ENCODE results near the gene RET. TPM values are rescaled to one million over a fixed set of nuclear protein-coding genes. Genes with fewer than 3 reads are reported as not detected.
"Not testable (repeated sequence)": the region's sequence is repeated elsewhere in the genome, so short reads cannot be mapped to it uniquely, and the experiment has no call there.

The RET gene
- total RNA-seq, 2 donors from 2014 or later, result 0.34 TPM; not detected in 1

DNA sequence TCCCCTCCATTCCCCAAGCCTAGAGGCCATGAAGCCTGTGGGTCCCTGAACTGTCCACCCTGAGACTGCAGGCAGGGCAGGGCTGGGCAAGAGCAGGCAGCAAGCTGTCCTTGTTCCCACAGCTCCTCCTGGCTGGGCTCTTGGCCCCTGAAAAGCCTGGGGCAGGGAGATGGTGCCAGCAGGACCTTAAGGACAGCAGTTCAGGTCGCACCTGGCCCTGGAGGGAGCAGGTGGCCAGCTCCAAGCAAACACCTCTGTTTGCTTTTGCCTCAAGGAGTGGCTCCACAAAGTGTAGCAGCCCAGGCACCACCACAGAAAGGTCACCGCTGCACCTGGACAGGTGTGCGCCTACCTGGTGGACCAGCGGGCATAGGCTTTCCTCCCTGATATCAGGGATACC lies 5.2 kb downstream of the RET start:
- no peaks in the 10 kb centered on the region for H3K9me3 ChIP-seq (ENCODE audit: control insufficient read depth, low read length, poor library complexity, severe bottlenecking)
- ATAC-seq (no peak), DNase-seq (no peak)
- H3K27me3 Mint-ChIP-seq, result peaks cover 59% of the 10 kb centered on the region
- no peak overlapping the region for H3K27ac Mint-ChIP-seq
- H3K4me1 Mint-ChIP-seq, result peaks cover 6% of the 10 kb centered on the region
- no peak overlapping the region for H3K4me3 Mint-ChIP-seq
- no peaks in the 10 kb centered on the region for H3K36me3 Mint-ChIP-seq (ENCODE audit: low read depth)

DNA sequence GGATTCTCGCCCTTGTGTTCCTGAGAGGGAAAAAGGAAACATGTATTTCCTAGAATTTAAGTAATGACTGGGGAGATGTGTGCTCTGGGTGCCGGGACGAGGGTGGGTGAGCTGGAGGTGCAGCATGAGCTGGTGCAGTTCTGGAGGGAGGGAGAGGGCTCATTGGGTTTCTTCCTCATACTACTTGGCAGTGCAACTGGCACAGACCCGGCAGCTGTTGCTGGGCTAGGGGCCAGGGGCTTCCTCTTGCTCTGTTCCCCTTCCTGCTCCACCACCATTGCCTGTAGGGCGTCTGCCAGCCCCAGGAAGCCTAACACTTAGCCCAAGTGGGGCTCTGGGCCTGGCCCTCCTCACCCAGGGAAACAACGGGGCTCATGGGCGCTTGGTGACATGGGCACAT lies 5.9 kb downstream of the RET start:
- Mint-ChIP-seq H3K27me3 (peaks cover 60% of the 10 kb centered on the region), H3K36me3 (ENCODE audit: low read depth) (no peaks in the 10 kb centered on the region), H3K27ac (no peak overlapping the region), H3K4me1 (peaks cover 6% of the 10 kb centered on the region), H3K4me3 (no peak overlapping the region)
- no peak for ATAC-seq
- no peaks in the 10 kb centered on the region for H3K9me3 ChIP-seq (ENCODE audit: control insufficient read depth, low read length, poor library complexity, severe bottlenecking)
- DNase-seq, result no peak

DNA sequence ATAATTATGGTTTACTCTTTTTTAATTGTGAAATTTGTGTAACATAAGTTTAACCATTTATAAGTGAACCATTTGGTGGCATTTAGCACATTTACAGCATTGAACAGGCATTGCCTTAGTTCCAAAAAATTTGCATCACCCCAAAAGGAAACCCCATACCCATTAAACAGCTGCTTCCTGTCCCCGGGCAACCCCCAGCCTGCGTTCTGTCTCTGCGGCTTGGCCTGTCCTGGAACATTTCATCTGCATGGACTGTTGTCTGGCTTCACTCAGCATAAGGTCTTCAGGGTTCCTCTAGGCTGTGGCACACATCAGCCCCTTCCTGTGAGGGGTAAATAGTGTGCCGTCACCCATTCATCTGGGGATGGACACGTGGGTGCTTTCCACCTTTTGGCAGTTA lies 6.9 kb downstream of the RET start:
- H3K36me3 Mint-ChIP-seq (ENCODE audit: low read depth), result peaks cover 2% of the 10 kb centered on the region
- H3K27me3 Mint-ChIP-seq, result peaks cover 52% of the 10 kb centered on the region
- H3K27ac Mint-ChIP-seq, result no peak overlapping the region
- peaks cover 4% of the 10 kb centered on the region for H3K4me1 Mint-ChIP-seq
- no peak overlapping the region for H3K4me3 Mint-ChIP-seq
- ATAC-seq, result no peak
- DNase-seq, result no peak
- no peaks in the 10 kb centered on the region for H3K9me3 ChIP-seq (ENCODE audit: control insufficient read depth, low read length, poor library complexity, severe bottlenecking)

DNA sequence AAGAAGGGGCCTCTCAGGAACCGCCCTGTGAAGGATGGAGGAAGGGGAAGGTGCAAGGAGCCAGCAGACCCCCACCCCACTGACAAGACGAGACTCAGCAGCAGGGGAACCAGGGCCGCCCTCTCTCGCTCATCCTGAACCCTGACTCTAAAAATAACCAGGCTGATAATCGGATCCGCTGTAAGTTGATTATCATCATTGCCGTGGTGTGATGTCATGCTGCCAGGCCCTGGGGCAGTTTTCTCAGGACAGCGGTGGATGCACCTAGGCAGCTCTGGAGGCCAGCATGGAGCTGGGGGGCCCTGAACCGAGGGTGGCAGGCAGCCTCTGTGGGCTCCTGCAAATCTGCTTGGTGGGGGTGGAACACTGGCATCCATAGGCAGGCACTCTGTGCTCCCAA lies 7.9 kb downstream of the RET start:
- Mint-ChIP-seq H3K4me3 (no peak overlapping the region), H3K27ac (no peak overlapping the region), H3K27me3 (peaks cover 52% of the 10 kb centered on the region), H3K4me1 (peaks cover 4% of the 10 kb centered on the region), H3K36me3 (ENCODE audit: low read depth) (peaks cover 3% of the 10 kb centered on the region)
- DNase-seq (no peak), ATAC-seq (no peak)
- H3K9me3 ChIP-seq (ENCODE audit: control insufficient read depth, low read length, poor library complexity, severe bottlenecking), result no peaks in the 10 kb centered on the region

DNA sequence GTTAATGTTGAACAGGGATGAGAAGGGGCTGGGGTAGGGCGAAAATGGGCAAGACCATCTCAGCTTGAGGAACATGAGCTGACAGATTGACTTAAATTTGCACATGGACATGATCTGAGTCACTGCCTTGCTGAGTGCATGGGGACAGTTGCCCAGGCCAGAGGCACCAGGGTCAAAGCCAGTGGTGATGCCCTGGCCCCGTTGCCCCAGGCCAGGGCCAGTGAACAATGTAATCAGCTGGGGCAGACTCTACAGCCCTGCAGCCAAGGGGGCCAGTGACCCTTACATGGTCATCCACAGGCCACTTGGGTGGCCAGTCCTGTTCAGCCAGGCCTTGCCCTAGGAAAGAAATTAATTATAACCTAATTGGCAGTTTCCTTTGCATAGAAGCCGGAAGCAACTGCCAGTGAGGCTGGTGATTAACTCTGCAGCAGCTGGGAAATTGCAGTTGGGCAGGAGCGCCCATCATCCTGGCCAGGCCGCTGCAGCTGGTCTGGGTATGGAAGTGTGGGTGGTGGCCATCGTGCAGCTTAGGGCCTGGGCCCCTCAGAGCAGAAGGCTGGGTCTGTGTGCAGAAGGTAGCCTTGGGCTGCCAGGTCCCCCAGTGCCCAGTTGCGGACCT lies 9.6 kb downstream of the RET start:
- ATAC-seq, result no peak
- no peak overlapping the region for H3K27ac Mint-ChIP-seq
- peaks cover 4% of the 10 kb centered on the region for H3K4me1 Mint-ChIP-seq
- peaks cover 3% of the 10 kb centered on the region for H3K36me3 Mint-ChIP-seq (ENCODE audit: low read depth)
- no peaks in the 10 kb centered on the region for H3K9me3 ChIP-seq (ENCODE audit: control insufficient read depth, low read length, poor library complexity, severe bottlenecking)
- H3K4me3 Mint-ChIP-seq, result no peak overlapping the region
- H3K27me3 Mint-ChIP-seq, result peaks cover 49% of the 10 kb centered on the region
- DNase-seq, result no peak

DNA sequence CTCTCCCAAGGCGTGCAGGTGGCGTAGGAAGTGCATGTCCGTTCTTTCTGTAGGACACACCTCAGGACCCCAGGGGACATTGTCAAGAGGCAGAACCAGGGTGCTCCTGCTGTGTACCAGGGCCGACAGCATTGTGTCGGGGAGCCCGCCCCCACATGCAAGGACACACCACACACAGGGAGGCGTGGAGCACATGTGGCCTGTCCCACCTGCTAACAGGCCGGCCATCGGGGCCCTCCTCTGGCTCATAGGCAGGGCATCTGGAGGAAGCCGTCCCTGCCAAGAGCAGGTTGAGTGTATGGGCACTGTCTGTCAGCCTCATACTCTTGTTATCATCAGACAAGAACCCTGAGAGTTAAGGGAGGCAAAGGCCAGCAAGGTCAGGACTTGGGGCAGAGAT lies 12.7 kb downstream of the RET start:
- H3K27ac Mint-ChIP-seq, result no peak overlapping the region
- ATAC-seq, result no peak

DNA sequence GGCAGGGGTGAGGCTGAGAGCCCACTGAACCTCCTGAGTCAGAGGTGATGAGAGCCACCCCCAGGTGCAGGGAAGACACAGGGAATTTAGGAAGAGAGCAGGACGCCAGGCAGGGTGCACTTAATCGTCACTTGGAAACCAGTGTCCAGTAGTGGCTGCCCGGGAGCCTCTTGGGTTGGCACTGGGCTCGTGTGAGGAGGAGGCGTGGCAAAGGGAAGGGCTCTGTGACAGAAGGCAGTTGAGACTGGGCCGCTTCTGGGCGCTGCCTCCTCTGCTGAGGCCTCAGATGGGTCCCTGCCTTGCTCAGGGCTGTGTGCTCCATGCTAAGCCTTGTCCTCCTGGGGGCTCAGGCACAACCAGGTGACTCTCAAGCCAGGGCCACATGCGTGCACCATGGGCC lies 13.3 kb downstream of the RET start:
- Mint-ChIP-seq H3K27me3 (peaks cover 48% of the 10 kb centered on the region), H3K4me1 (peaks cover 3% of the 10 kb centered on the region), H3K36me3 (ENCODE audit: low read depth) (peaks cover 5% of the 10 kb centered on the region), H3K27ac (no peak overlapping the region), H3K4me3 (no peak overlapping the region)
- ATAC-seq, result no peak
- no peak for DNase-seq
- H3K9me3 ChIP-seq (ENCODE audit: control insufficient read depth, low read length, poor library complexity, severe bottlenecking), result no peaks in the 10 kb centered on the region

More for the DNA sequence above, 12.7 kb downstream of the RET start:
- H3K4me3 Mint-ChIP-seq, result no peak overlapping the region
- H3K4me1 Mint-ChIP-seq, result peaks cover 3% of the 10 kb centered on the region
- no peak for DNase-seq
- peaks cover 5% of the 10 kb centered on the region for H3K36me3 Mint-ChIP-seq (ENCODE audit: low read depth)
- no peaks in the 10 kb centered on the region for H3K9me3 ChIP-seq (ENCODE audit: control insufficient read depth, low read length, poor library complexity, severe bottlenecking)
- peaks cover 50% of the 10 kb centered on the region for H3K27me3 Mint-ChIP-seq

DNA sequence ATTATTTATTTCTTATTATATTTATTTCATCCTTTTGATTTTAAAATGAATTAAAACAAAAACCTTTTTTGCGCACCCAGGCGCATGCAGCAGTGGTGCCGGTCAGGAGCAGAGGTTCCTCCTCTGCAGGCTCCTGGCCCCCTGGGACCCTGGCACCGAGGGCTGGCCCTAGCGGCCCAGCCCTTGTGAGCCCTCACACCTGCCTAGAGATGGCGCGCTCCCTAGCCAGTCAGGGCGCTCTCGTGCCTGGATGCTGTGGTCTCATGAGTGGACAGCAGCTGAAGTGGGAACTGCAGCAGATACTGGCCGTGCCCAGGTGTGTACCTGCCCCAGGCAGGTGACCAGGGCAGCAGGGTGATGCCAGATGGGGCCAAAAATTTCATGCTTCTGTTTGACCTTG lies 13.8 kb downstream of the RET start:
- peaks cover 5% of the 10 kb centered on the region for H3K36me3 Mint-ChIP-seq (ENCODE audit: low read depth)
- peaks cover 3% of the 10 kb centered on the region for H3K4me1 Mint-ChIP-seq
- ATAC-seq (no peak), DNase-seq (no peak)
- peaks cover 44% of the 10 kb centered on the region for H3K27me3 Mint-ChIP-seq
- no peak overlapping the region for H3K27ac Mint-ChIP-seq
- no peak overlapping the region for H3K4me3 Mint-ChIP-seq
- no peaks in the 10 kb centered on the region for H3K9me3 ChIP-seq (ENCODE audit: control insufficient read depth, low read length, poor library complexity, severe bottlenecking)

DNA sequence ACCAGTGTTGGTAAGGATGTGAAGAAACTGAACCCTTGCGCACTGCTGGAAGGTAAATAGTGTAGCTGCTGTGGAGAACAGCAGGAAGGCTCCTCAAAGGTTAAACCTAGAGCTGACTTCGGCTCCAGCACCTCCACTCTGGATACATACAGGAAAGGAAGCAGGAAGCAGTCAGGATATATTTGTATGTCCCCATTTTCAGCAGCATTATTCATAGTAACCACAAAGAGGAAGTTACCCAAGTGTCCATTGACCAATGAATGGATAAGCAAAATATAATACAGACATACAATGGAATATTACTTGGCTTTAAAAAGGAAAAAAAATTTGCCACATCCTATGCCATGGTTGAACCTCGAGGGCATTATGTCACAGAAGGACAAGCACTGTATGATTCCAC lies 15.0 kb downstream of the RET start:
- DNase-seq, result no peak
- Mint-ChIP-seq H3K27ac (no peak overlapping the region), H3K36me3 (ENCODE audit: low read depth) (peaks cover 5% of the 10 kb centered on the region), H3K4me3 (no peak overlapping the region), H3K4me1 (peaks cover 3% of the 10 kb centered on the region), H3K27me3 (peaks cover 43% of the 10 kb centered on the region)
- ATAC-seq, result no peak
- no peaks in the 10 kb centered on the region for H3K9me3 ChIP-seq (ENCODE audit: control insufficient read depth, low read length, poor library complexity, severe bottlenecking)

DNA sequence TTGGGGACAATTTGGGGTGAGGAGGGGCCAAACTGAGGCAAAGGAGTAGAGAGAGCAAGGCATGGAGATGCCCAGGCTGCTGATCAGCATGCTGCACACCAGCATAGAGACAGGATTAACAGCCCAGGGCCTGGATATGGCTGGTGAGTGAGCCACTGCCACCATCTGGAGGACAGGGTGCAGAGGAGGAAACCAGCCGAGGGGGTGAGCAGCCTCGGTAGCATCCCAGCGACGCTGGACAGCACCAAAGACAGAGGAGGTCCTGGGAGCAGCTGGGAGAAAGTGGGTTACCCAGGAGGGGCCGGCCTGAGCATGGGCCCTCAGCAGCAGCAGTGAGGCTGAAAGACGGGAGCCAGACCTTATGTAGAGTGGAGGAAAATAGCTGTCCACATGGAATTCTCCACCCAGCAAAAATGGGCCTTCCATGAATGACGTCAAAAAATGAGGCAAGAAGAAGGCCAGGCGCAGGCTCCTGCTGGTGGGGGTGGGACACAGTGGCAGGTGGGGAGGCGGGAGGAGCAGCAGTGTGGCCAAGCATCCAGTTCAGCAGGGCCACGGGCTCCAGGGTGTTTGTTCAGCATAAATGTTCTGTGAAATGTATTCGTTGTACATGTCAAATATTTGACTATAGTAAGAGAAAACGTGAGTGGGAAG lies 16.7 kb downstream of the RET start:
- ATAC-seq (no peak), DNase-seq (no peak)
- H3K36me3 Mint-ChIP-seq (ENCODE audit: low read depth), result peaks cover 5% of the 10 kb centered on the region
- H3K4me3 Mint-ChIP-seq, result no peak overlapping the region
- peaks cover 44% of the 10 kb centered on the region for H3K27me3 Mint-ChIP-seq
- H3K9me3 ChIP-seq (ENCODE audit: control insufficient read depth, low read length, poor library complexity, severe bottlenecking), result no peaks in the 10 kb centered on the region
- H3K27ac Mint-ChIP-seq, result no peak overlapping the region
- H3K4me1 Mint-ChIP-seq, result peaks cover 3% of the 10 kb centered on the region

DNA sequence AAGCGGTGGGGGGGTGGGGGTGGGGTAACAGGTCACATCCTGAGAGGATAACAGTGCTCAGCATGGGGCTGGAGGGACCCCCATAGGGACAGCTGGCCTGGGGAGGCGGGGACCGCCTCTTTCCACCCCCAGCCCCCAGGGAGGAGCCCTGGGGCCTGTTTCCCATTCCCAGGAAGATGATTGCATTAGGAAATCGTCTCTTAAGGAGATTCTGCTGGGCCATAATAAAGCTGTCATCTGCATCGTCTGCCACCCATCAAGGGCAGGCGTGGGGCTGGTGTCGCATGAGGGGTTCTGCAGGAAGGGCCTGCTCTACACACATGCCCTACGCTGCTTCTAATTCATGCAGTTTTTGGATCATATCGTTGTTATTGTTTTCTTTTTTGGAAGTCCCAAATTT lies 17.2 kb downstream of the RET start:
- Mint-ChIP-seq H3K36me3 (ENCODE audit: low read depth) (peaks cover 2% of the 10 kb centered on the region), H3K27ac (no peak overlapping the region), H3K4me1 (peaks cover 3% of the 10 kb centered on the region), H3K27me3 (peaks cover 38% of the 10 kb centered on the region), H3K4me3 (no peak overlapping the region)
- ATAC-seq, result no peak
- no peaks in the 10 kb centered on the region for H3K9me3 ChIP-seq (ENCODE audit: control insufficient read depth, low read length, poor library complexity, severe bottlenecking)
- DNase-seq, result no peak

DNA sequence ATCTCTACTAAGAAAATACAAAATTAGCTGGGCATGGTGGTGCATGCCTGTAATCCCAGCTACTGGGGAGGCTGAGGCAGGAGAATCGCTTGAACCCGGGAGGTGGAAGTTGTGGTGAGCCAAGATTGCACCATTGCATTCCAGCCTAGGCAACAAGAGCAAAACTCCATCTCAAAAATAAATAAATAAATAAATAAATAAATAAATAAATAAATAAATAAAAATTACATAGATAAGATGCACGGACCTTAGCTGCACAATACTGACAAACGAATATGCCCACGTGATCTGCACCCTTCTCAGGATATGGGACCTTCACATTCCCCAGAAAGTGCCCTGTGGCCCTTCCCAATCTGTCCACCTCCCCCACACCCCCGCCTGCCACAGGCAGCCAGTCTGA lies 22.5 kb downstream of the RET start:
- H3K4me1 Mint-ChIP-seq; DNase-seq; H3K36me3 Mint-ChIP-seq (ENCODE audit: low read depth); H3K9me3 ChIP-seq (ENCODE audit: control insufficient read depth, low read length, poor library complexity, severe bottlenecking); H3K4me3 Mint-ChIP-seq; ATAC-seq: not testable (repeated sequence)
- Mint-ChIP-seq H3K27ac (peak overlapping the region; percentile 61), H3K27me3 (peaks cover 46% of the 10 kb centered on the region)

DNA sequence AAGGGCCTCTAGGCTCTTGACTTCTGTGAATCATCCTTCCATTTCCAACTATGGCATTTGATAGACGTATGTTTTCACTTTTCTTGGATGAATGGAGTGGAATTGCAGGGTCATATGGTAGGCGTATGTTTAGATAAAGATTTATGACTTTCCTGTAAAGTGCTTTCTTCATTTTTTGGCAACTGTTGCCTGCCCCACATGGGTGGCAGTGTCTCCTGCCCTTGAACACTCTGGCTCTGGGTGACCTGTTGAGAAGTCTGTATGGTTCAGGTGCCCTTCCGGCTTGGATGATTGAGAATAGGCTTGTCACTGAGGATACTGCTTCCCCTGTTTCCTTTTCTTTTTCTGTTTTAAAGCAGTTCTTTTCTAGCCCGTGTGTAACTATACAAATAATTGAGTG lies 23.1 kb downstream of the RET start:
- DNase-seq (no peak), ATAC-seq (no peak)
- Mint-ChIP-seq H3K4me3 (no peak overlapping the region), H3K36me3 (ENCODE audit: low read depth) (no peaks in the 10 kb centered on the region), H3K27me3 (peaks cover 40% of the 10 kb centered on the region), H3K27ac (peak overlapping the region; percentile 61), H3K4me1 (peaks cover 6% of the 10 kb centered on the region)
- H3K9me3 ChIP-seq (ENCODE audit: control insufficient read depth, low read length, poor library complexity, severe bottlenecking), result no peaks in the 10 kb centered on the region

DNA sequence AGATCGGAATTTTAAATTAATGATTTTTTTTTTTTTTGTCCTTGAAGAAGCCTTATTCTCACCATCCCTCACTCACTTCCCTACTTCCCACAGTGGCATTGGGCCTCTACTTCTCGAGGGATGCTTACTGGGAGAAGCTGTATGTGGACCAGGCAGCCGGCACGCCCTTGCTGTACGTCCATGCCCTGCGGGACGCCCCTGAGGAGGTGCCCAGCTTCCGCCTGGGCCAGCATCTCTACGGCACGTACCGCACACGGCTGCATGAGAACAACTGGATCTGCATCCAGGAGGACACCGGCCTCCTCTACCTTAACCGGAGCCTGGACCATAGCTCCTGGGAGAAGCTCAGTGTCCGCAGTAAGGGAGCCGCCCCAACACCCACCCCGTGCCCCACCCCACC lies 23.5 kb downstream of the RET start:
- H3K27me3 Mint-ChIP-seq, result peaks cover 40% of the 10 kb centered on the region

More for the DNA sequence above, 23.5 kb downstream of the RET start:
- DNase-seq (no peak), ATAC-seq (no peak)
- peaks cover 6% of the 10 kb centered on the region for H3K4me1 Mint-ChIP-seq
- no peaks in the 10 kb centered on the region for H3K9me3 ChIP-seq (ENCODE audit: control insufficient read depth, low read length, poor library complexity, severe bottlenecking)
- H3K27ac Mint-ChIP-seq, result no peak overlapping the region
- no peak overlapping the region for H3K4me3 Mint-ChIP-seq
- no peaks in the 10 kb centered on the region for H3K36me3 Mint-ChIP-seq (ENCODE audit: low read depth)

Measured in T-helper 17 cell (primary cell).